Endothelial cell of umbilical vein (primary cell): ENCODE measurements around the gene NT5M. TPM values are rescaled to one million over a fixed set of nuclear protein-coding genes. Genes with fewer than 3 reads are reported as not detected.

ENCODE experiments used
- BruUV-seq: library from RNA; stranded (reverse); fragments of 400-500 nt; replicated peaks from 2 replicates; lab custom pipeline; 2021; lab: Mats Ljungman, UMichigan
- CTCF ChIA-PET: fragments of 300-600, 350-600 bp; sonication (Branson Sonifier 250); formaldehyde crosslinking; loops from one replicate; lab custom pipeline; 2021; ENCODE audit warnings: antibody characterized with exemption, inconsistent platforms; lab: Charles Lee
- POLR2A ChIA-PET: fragments of 300-600, 350-600 bp; sonication (Branson Sonifier 250); formaldehyde crosslinking; loops from one replicate; lab custom pipeline; 2021; ENCODE audit warnings: antibody characterized with exemption, inconsistent platforms; lab: Charles Lee
- DNase-seq: peaks from one replicate; pipeline ENCODE4 v3.0.0-alpha.2; 2011; ENCODE audit warnings: low read depth, low spot score
- FAIRE-seq: peaks from 2 replicates; lab custom pipeline; 2011; peaks lifted over from hg19 to GRCh38; lab: Jason Lieb, UNC
- H2AFZ ChIP-seq: 2 replicates; pipeline ENCODE4 v1.6.0; 2012; ENCODE audit warnings: low read depth, low read length, control low read depth, inconsistent platforms
- H3K27ac ChIP-seq: 2 replicates; pipeline ENCODE4 v1.5.1; 2011; ENCODE audit warnings: low read depth, mild to moderate bottlenecking, control low read depth, low read length, moderate library complexity; ENCODE audit not compliant: insufficient read depth
- H3K27me3 ChIP-seq, 2 experiments: 2 replicates each; pipeline versions ENCODE4 v1.6.0 to v1.6.1; 2011; ENCODE audit warnings: low read length in 2 of 2, mixed read lengths in 1 of 2; ENCODE audit not compliant: control insufficient read depth in 2 of 2, insufficient read depth in 2 of 2
- H3K36me3 ChIP-seq, 2 experiments: 2 replicates in 1 of 2; 3 replicates in 1 of 2; pipeline ENCODE4 v1.5.1; 2011; ENCODE audit warnings: low read length in 2 of 2, mild to moderate bottlenecking in 1 of 2, moderate library complexity in 1 of 2; ENCODE audit not compliant: control insufficient read depth in 2 of 2, insufficient read depth in 2 of 2; ENCODE audit errors: extremely low read depth in 1 of 2
- H3K4me1 ChIP-seq: 3 replicates; pipeline ENCODE4 v1.5.1; 2011; ENCODE audit warnings: mild to moderate bottlenecking, low read length; ENCODE audit not compliant: control insufficient read depth, insufficient read depth; ENCODE audit errors: extremely low read depth
- H3K4me2 ChIP-seq: 2 replicates; pipeline ENCODE4 v1.6.1; 2011; ENCODE audit warnings: low read length, control low read depth, mixed read lengths; ENCODE audit not compliant: insufficient read depth
- H3K4me3 ChIP-seq, 3 experiments: fragments of 200-600 bp in 1 of 3; sonication (generic), shearing (Covaris generic) in 1 of 3; replicated peaks in 1 of 3; 2 replicates each; pipeline ENCODE4 v1.5.1; 2011 to 2016; ENCODE audit warnings: control low read depth in 3 of 3, low read length in 3 of 3, mild to moderate bottlenecking in 2 of 3, inconsistent platforms in 1 of 3, low read depth in 1 of 3, moderate library complexity in 1 of 3; ENCODE audit not compliant: insufficient read depth in 1 of 3
- H3K79me2 ChIP-seq: 2 replicates; pipeline ENCODE4 v1.6.0; 2012; ENCODE audit warnings: low read length, inconsistent platforms; ENCODE audit not compliant: control insufficient read depth, insufficient read depth
- H3K9ac ChIP-seq: replicated peaks from 2 replicates; pipeline ENCODE3; 2011; ENCODE audit warnings: low read length, control low read depth; ENCODE audit not compliant: insufficient read depth; ENCODE audit errors: extremely low read depth
- H3K9me1 ChIP-seq: replicated peaks from 3 replicates; pipeline ENCODE4 v1.6.0; 2011; ENCODE audit warnings: mild to moderate bottlenecking, low read length; ENCODE audit not compliant: control insufficient read depth, insufficient read depth; ENCODE audit errors: extremely low read depth
- H3K9me3 ChIP-seq: replicated peaks from 2 replicates; pipeline ENCODE4 v1.5.1; 2012; ENCODE audit warnings: low read length, inconsistent platforms; ENCODE audit not compliant: control insufficient read depth, insufficient read depth
- H4K20me1 ChIP-seq: replicated peaks from 2 replicates; pipeline ENCODE3; 2011; ENCODE audit warnings: mild to moderate bottlenecking, low read length; ENCODE audit not compliant: control insufficient read depth, insufficient read depth; ENCODE audit errors: extremely low read depth
- EZH2 ChIP-seq: IDR thresholded peaks from 2 replicates; pipeline ENCODE4 v1.6.1; 2012; ENCODE audit warnings: borderline replicate concordance, low read depth, mild to moderate bottlenecking, moderate library complexity, low read length, inconsistent platforms; ENCODE audit not compliant: severe bottlenecking
- FOS ChIP-seq: IDR thresholded peaks from 2 replicates; pipeline ENCODE4 v1.6.1; 2011; ENCODE audit warnings: mild to moderate bottlenecking, low read length, moderate library complexity, borderline replicate concordance; ENCODE audit not compliant: insufficient read depth
- GATA2 ChIP-seq: IDR thresholded peaks from 2 replicates; pipeline ENCODE4 v1.7.0; 2011; ENCODE audit warnings: low read depth, mild to moderate bottlenecking, moderate library complexity, mixed read lengths, low read length; ENCODE audit not compliant: insufficient read length, insufficient read depth
- JUN ChIP-seq: IDR thresholded peaks from 2 replicates; pipeline ENCODE4 v1.6.1; 2011; ENCODE audit warnings: borderline replicate concordance, low read depth; ENCODE audit not compliant: insufficient read length, insufficient read depth
- MYC ChIP-seq: IDR thresholded peaks from one replicate; pipeline ENCODE4 v1.6.1; 2011; ENCODE audit warnings: mild to moderate bottlenecking, low read depth, low read length
- POLR2A ChIP-seq: IDR thresholded peaks from 2 replicates; pipeline ENCODE4 v1.6.1; 2012; ENCODE audit warnings: low read depth, mild to moderate bottlenecking, control low read depth, low read length
- POLR2AphosphoS5 ChIP-seq: IDR thresholded peaks from 2 replicates; pipeline ENCODE4 v1.6.1; 2012; ENCODE audit warnings: low read depth, mild to moderate bottlenecking, control low read depth, low read length, moderate library complexity; ENCODE audit not compliant: insufficient read depth
- dilution Hi-C: fragments of 300-500 bp; cut with MboI; formaldehyde crosslinking; loops from one replicate; pipeline ENCODE4 v1.15.0; 2019; ENCODE audit warnings: low sequenced_read_pairs; ENCODE audit not compliant: extremely low pct_ligation_motif_present
- intact Hi-C: fragments of 100-400 bp; cut with micrococcal nuclease; formaldehyde crosslinking; loops from one replicate; pipeline ENCODE4 v1.10.0; 2022
- polyA plus RNA-seq, 4 experiments: library from polyadenylated mRNA; depleted of rRNA in 3 of 4; stranded (reverse) in 3 of 4; unstranded in 1 of 4; fragments of >200 nt; gene quantifications; 2 replicates each; pipeline versions ENCODE4 v1.2.1 to v1.2.3, GENCODE V29; 2011 to 2012; ENCODE audit warnings: missing spikeins in 1 of 4
- total RNA-seq: library from RNA; stranded (reverse); gene quantifications from 2 replicates; pipeline ENCODE4 v1.2.3, GENCODE V29; 2021
- TF ChIP-seq, protein P1 (sequence below), 2 donors: IDR thresholded peaks; 1 replicate in 1 of 2; 2 replicates in 1 of 2; pipeline ENCODE4 v1.5.1; 2011; ENCODE audit warnings: low read length in 2 of 2, mild to moderate bottlenecking in 2 of 2, moderate library complexity in 2 of 2, control low read depth in 1 of 2, inconsistent platforms in 1 of 2, low read depth in 1 of 2; ENCODE audit not compliant: insufficient read depth in 1 of 2; ENCODE audit errors: extremely low read depth in 1 of 2
- TF ChIP-seq, protein P2 (sequence below): IDR thresholded peaks from 2 replicates; pipeline ENCODE4 v1.6.1; 2011; ENCODE audit not compliant: insufficient read depth, insufficient read length

NT5M gene
- total and polyA plus RNA-seq, 2 donors (not counting 3 experiments of a cell fraction or from before 2014, with no cell fraction given), result 0.91 to 3.0 TPM

DNA sequence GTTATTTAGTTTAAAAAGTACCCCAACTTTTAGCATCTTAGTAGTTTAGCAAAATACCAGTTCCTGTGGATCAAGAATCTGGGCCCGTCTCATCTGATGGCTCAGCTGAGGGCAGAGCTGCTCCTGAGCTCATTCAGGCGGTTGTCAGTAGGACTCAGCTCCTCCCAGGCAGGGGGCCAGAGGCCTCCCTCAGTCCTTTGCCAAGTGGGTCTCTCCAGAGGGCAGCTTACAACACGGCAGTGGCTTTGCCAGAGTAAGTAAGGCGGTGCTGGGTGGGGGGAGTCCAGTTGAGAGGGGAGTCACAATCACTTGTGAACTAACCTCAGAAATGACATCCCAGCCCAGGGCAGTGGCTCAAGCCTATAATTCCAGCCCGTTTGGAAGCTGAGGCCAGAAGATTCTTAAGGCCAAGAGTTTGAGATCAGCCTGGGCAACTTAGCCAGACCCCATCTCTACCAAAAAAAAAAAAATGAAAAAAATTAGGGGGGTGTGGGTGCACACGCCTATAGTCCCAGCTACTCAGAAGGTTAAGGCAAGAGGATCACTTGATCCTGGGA, 92.2 kb downstream of the NT5M start:
- dilution Hi-C loops, result no loop called here

More for the DNA sequence above, 92.2 kb downstream of the NT5M start:
- no peaks in the 10 kb centered on the region for H3K36me3 ChIP-seq
- H3K9ac ChIP-seq, result no peak overlapping the region
- CTCF ChIA-PET, result no interaction called here
- H3K27ac ChIP-seq, result no peak overlapping the region
- TF ChIP-seq, protein P1, sequence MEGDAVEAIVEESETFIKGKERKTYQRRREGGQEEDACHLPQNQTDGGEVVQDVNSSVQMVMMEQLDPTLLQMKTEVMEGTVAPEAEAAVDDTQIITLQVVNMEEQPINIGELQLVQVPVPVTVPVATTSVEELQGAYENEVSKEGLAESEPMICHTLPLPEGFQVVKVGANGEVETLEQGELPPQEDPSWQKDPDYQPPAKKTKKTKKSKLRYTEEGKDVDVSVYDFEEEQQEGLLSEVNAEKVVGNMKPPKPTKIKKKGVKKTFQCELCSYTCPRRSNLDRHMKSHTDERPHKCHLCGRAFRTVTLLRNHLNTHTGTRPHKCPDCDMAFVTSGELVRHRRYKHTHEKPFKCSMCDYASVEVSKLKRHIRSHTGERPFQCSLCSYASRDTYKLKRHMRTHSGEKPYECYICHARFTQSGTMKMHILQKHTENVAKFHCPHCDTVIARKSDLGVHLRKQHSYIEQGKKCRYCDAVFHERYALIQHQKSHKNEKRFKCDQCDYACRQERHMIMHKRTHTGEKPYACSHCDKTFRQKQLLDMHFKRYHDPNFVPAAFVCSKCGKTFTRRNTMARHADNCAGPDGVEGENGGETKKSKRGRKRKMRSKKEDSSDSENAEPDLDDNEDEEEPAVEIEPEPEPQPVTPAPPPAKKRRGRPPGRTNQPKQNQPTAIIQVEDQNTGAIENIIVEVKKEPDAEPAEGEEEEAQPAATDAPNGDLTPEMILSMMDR (IDR thresholded peaks at IDR 0.05; ENCODE audit: extremely low read depth in 1 of 2, insufficient read depth in 1 of 2, low read depth in 1 of 2, low read length in 2 of 2), result no peak
- no peak for TF ChIP-seq POLR2AphosphoS5
- no peak for TF ChIP-seq JUN
- no peak for TF ChIP-seq GATA2
- no peak for TF ChIP-seq POLR2A
- TF ChIP-seq, protein P2, sequence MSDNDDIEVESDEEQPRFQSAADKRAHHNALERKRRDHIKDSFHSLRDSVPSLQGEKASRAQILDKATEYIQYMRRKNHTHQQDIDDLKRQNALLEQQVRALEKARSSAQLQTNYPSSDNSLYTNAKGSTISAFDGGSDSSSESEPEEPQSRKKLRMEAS, result no peak
- no peak for TF ChIP-seq FOS
- TF ChIP-seq MYC, result no peak
- no peak for TF ChIP-seq EZH2
- no peaks in the 10 kb centered on the region for H3K9me3 ChIP-seq
- no peaks in the 10 kb centered on the region for H3K9me1 ChIP-seq
- no peaks in the 10 kb centered on the region for H3K4me1 ChIP-seq
- H2AFZ ChIP-seq, result no peak overlapping the region
- POLR2A ChIA-PET, result no interaction called here
- no peaks in the 10 kb centered on the region for H3K27me3 ChIP-seq
- intact Hi-C loops, result no loop called here
- no peak overlapping the region for H3K4me3 ChIP-seq
- DNase-seq (no peak), FAIRE-seq (no peak)
- H3K4me2 ChIP-seq, result no peak overlapping the region
- no peaks in the 10 kb centered on the region for H3K79me2 ChIP-seq
- BruUV-seq, result no TSS peak
- no peaks in the 10 kb centered on the region for H4K20me1 ChIP-seq
